Fibroblast of lung (primary cell): Measurements from ENCODE around the gene LRRC3.

Experiments used
- EZH2 ChIP-seq: IDR thresholded peaks from 2 replicates; pipeline ENCODE4 v1.5.1; 2012; ENCODE audit warnings: low read length, control low read depth, mild to moderate bottlenecking; ENCODE audit errors: missing control alignments
- TF ChIP-seq, protein P1 (sequence below), 2 donors: IDR thresholded peaks in 1 of 2; conservative IDR thresholded peaks in 1 of 2; 1 replicate in 1 of 2; 2 replicates in 1 of 2; pipeline ENCODE4 v1.5.1; 2011 to 2012; ENCODE audit warnings: low read length in 2 of 2, control low read depth in 1 of 2, inconsistent platforms in 1 of 2, low read depth in 1 of 2, mild to moderate bottlenecking in 1 of 2

DNA sequence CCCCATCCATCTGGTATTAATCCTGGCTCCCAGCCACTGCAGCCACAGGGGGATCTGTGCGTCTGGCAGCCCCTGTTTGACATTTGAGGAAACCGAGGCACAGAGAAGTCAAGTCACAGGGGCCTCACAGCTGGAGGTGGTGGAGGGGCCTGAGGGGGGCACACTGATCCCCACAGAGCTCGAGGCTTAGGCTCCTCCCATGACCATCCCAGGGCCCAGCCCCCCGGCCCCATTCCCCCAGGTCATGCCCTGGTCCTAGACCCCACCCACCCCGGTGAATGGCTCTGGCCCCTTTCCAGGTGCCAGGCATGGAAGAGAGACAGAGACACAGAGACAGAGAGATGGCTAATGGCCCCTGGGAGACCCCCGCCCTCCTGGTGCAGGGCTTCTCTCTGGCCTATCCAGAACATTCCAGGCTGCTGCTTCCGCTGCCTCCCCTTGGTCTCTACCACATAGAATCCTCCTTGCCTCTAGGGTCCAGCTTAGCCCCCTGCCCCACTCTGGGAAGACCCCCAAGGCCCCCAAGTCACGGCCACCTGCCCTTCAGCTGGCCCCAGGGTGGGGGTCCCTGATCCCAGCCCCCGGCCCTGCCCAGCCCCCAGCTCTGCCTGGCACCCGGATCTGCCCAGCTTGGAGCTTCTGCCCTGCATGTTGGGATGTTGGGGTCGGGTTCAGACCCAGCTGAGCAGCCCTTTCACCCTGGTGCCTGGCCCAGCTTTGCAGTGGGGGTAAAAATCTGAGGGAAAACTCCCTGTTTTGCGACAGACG lies 29.2 kb upstream of the LRRC3 start:
- TF ChIP-seq EZH2: no peak
- TF ChIP-seq, protein P1, sequence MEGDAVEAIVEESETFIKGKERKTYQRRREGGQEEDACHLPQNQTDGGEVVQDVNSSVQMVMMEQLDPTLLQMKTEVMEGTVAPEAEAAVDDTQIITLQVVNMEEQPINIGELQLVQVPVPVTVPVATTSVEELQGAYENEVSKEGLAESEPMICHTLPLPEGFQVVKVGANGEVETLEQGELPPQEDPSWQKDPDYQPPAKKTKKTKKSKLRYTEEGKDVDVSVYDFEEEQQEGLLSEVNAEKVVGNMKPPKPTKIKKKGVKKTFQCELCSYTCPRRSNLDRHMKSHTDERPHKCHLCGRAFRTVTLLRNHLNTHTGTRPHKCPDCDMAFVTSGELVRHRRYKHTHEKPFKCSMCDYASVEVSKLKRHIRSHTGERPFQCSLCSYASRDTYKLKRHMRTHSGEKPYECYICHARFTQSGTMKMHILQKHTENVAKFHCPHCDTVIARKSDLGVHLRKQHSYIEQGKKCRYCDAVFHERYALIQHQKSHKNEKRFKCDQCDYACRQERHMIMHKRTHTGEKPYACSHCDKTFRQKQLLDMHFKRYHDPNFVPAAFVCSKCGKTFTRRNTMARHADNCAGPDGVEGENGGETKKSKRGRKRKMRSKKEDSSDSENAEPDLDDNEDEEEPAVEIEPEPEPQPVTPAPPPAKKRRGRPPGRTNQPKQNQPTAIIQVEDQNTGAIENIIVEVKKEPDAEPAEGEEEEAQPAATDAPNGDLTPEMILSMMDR (conservative IDR thresholded peaks at IDR 0.05 in 1 of 2, IDR thresholded peaks at IDR 0.05 in 1 of 2; ENCODE audit: low read depth in 1 of 2, low read length in 2 of 2): no peak
